Neural cell (in vitro differentiated cells): ENCODE results near the gene GDNF.

Source experiments
- EP300 ChIP-seq: fragments of 450-650 bp; conservative IDR thresholded peaks from 2 replicates; pipeline ENCODE4 v1.6.1; 2014; ENCODE audit warnings: antibody characterized with exemption, mild to moderate bottlenecking, moderate library complexity; ENCODE audit not compliant: poor library complexity, severe bottlenecking
- EZH2 ChIP-seq: fragments of 200-600, 300-800 bp; shearing (Covaris generic), sonication (generic); IDR thresholded peaks from 2 replicates; pipeline ENCODE4 v1.6.1; 2014; ENCODE audit warnings: antibody characterized with exemption, low read length, borderline replicate concordance, mild to moderate bottlenecking; ENCODE audit not compliant: insufficient read depth, poor library complexity, severe bottlenecking
- MXI1 ChIP-seq: fragments of 450-650 bp; conservative IDR thresholded peaks from 2 replicates; pipeline ENCODE4 v1.6.1; 2014; ENCODE audit warnings: antibody characterized with exemption, mild to moderate bottlenecking; ENCODE audit not compliant: poor library complexity, severe bottlenecking
- POLR2AphosphoS5 ChIP-seq: IDR thresholded peaks from 2 replicates; pipeline ENCODE4 v1.6.1; 2012
- RAD21 ChIP-seq: fragments of 450-650 bp; conservative IDR thresholded peaks from 2 replicates; pipeline ENCODE4 v1.6.1; 2014; ENCODE audit warnings: antibody characterized with exemption, mild to moderate bottlenecking, moderate library complexity
- SMC3 ChIP-seq: fragments of 450-650 bp; conservative IDR thresholded peaks from 2 replicates; pipeline ENCODE4 v1.6.1; 2014; ENCODE audit warnings: antibody characterized with exemption, mild to moderate bottlenecking, moderate library complexity; ENCODE audit not compliant: poor library complexity
- TAF1 ChIP-seq: IDR thresholded peaks from 2 replicates; pipeline ENCODE4 v1.6.1; 2012; ENCODE audit warnings: low read depth
- TF ChIP-seq, protein P1 (sequence below): IDR thresholded peaks from 2 replicates; pipeline ENCODE4 v1.6.1; 2012; ENCODE audit warnings: borderline replicate concordance
- TF ChIP-seq, protein P2 (sequence below): fragments of 450-650 bp; IDR thresholded peaks from 2 replicates; pipeline ENCODE4 v1.5.1; 2014; ENCODE audit warnings: antibody characterized with exemption, mild to moderate bottlenecking, moderate library complexity; ENCODE audit not compliant: poor library complexity, severe bottlenecking

DNA sequence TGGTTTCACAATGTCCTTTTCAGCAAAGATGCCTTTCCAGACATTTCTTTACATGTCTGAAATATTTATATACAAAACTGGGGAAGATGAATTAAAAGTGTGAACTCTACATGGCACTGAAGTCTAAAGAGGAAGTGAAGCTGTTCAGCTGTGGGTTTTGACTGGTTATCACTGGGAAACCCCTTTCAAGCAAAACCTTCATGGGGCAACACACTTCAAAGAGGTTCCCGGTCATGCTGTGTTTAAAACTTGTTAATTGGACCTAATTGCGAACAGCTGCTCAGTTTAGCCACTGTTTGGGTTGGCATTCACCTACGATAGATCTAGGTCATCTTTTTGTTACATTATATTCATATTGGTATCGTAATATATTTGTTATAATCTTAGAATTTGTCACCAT, 20.0 kb upstream of the GDNF start:
- TF ChIP-seq TAF1 (no peak), POLR2AphosphoS5 (no peak), EZH2 (no peak), SMC3 (no peak), MXI1 (no peak), EP300 (no peak), RAD21 (no peak)
- TF ChIP-seq, protein P1, sequence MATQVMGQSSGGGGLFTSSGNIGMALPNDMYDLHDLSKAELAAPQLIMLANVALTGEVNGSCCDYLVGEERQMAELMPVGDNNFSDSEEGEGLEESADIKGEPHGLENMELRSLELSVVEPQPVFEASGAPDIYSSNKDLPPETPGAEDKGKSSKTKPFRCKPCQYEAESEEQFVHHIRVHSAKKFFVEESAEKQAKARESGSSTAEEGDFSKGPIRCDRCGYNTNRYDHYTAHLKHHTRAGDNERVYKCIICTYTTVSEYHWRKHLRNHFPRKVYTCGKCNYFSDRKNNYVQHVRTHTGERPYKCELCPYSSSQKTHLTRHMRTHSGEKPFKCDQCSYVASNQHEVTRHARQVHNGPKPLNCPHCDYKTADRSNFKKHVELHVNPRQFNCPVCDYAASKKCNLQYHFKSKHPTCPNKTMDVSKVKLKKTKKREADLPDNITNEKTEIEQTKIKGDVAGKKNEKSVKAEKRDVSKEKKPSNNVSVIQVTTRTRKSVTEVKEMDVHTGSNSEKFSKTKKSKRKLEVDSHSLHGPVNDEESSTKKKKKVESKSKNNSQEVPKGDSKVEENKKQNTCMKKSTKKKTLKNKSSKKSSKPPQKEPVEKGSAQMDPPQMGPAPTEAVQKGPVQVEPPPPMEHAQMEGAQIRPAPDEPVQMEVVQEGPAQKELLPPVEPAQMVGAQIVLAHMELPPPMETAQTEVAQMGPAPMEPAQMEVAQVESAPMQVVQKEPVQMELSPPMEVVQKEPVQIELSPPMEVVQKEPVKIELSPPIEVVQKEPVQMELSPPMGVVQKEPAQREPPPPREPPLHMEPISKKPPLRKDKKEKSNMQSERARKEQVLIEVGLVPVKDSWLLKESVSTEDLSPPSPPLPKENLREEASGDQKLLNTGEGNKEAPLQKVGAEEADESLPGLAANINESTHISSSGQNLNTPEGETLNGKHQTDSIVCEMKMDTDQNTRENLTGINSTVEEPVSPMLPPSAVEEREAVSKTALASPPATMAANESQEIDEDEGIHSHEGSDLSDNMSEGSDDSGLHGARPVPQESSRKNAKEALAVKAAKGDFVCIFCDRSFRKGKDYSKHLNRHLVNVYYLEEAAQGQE: no peak
- TF ChIP-seq, protein P2, sequence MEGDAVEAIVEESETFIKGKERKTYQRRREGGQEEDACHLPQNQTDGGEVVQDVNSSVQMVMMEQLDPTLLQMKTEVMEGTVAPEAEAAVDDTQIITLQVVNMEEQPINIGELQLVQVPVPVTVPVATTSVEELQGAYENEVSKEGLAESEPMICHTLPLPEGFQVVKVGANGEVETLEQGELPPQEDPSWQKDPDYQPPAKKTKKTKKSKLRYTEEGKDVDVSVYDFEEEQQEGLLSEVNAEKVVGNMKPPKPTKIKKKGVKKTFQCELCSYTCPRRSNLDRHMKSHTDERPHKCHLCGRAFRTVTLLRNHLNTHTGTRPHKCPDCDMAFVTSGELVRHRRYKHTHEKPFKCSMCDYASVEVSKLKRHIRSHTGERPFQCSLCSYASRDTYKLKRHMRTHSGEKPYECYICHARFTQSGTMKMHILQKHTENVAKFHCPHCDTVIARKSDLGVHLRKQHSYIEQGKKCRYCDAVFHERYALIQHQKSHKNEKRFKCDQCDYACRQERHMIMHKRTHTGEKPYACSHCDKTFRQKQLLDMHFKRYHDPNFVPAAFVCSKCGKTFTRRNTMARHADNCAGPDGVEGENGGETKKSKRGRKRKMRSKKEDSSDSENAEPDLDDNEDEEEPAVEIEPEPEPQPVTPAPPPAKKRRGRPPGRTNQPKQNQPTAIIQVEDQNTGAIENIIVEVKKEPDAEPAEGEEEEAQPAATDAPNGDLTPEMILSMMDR: no peak
